NK-92 (cell line): ENCODE data around the gene TBC1D17.
A peak's percentile ranks its signal among the peaks of the same experiment; 100 is the strongest.

Experiments used
- DNase-seq: peaks from one replicate; lab custom pipeline; 2025; ENCODE audit not compliant: unreplicated experiment; lab: John Stamatoyannopoulos, UW

TBC1D17 gene

DNA sequence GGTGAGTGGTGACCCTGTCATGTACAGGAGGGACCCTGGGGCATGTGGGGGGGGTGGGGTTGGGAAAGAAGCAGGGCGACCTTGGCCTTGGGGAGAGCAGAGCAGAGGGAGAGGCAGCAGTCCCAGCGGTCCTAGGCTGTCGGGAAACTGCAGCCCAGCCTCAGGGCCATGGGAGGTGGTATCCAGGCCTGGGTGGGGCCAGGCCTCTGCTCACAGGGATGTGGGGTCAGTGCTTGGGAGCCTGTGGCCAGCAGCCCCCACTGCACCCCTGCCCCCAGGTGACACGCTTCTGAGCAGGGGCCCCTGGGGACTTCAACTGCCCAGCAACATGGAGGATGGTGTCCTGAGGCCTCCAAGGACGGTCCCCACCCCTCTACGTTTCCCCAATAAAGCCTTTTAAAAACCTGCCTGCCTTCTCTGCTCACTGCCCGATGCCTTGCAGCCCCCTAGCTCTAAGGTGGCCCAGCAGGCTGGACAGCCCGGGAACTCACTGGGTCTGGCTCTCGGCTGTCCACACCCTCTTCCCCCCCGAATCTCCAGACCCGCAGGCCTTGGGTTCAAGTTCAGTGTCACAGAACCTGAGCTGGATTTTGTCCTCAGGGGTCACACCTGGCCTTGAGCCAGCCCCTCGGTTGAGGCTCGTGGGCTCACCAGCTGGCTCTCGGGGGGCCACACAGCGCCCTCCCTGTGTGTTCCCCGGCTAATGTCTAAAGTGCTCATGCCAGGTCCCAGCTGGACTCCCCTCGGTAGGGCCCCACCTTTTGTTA is 17.0 kb upstream of the TBC1D17 start:
- no peak for DNase-seq

DNA sequence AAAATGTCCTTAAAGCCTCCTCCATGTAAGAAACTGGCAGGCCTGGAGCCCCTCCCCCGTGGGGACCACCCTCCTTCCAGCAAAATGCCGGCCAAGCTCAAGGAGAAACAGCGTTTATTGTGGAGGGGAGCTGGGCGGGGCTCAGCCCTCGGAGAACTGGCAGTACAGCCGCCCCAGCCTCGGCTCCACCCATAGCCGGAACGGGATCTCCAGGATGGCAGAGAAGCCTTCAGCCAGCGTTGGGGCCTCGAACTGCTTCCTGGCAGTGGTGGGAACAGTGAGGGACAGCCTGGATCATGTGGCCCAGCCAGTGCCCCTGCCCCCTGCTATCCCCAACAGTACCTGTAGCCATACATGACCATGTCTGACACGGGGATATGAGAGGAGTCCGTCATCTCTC is 16.4 kb upstream of the TBC1D17 start:
- DNase-seq: no peak

GRCh38 chr19:49861541-49862378 is 15.7 kb upstream of the TBC1D17 start:
- no peak for DNase-seq

GRCh38 chr19:49862391-49863253 is 14.9 kb upstream of the TBC1D17 start:
- DNase-seq: no peak

GRCh38 chr19:49863254-49863934 is 14.1 kb upstream of the TBC1D17 start:
- DNase-seq: no peak

DNA sequence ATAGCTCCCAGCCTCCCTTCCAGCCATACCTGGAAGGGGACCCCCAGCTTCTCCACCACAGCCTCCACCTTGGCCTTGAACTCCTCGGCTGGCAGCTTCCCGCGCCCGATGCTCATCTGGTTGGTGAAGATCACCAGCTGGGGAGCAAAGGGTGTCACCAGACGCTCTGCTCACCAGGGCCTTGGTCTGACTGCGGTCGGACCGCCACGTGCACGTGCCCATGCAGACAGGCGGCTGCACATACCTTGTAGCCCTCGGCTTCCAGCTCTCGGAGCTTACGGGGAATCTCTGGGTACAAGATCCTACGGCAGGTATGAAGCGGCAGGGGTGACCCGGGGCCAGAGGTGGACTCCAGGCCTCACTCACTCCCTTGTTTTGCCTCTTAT is 13.6 kb upstream of the TBC1D17 start:
- no peak for DNase-seq

- DNase-seq: no peak
Observed at GRCh38 chr19:49864890-49865289, 12.6 kb upstream of the TBC1D17 start.

- peak; percentile 68 for DNase-seq
Observed at GRCh38 chr19:49866933-49867782, 10.3 kb upstream of the TBC1D17 start, which contains the start of gene PNKP. Gene PNKP (minus strand): TSS chr19:49867576. CDS start chr19:49867204, 372 bp downstream.

DNA sequence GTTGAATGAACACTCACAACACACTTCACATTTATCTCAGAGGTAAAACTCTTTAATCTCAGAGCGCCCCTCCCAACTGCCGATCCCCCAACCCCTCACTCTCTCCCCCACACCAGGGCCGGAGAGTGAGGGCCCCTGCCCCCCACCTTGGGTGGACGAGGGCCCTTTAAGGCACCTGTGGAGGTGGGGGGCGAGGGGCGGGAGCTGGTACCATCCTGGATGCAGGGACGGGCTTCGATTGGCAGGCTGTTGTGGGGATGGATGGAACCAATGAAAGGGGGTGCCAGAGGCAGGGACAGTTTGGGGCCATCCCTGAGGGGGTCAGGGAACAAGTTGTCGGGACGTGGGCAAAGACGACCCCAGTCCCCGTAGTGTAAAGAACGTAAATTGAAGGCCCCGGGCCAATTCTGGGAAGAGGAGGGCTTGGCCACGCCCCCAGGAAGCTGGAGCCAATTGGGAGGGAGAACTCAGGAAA is 8.5 kb upstream of the TBC1D17 start:
- DNase-seq: no peak

GRCh38 chr19:49869484-49870308 is 7.8 kb upstream of the TBC1D17 start:
- peak; percentile 65 for DNase-seq

GRCh38 chr19:49870309-49870901 is 7.1 kb upstream of the TBC1D17 start:
- no peak for DNase-seq

DNA sequence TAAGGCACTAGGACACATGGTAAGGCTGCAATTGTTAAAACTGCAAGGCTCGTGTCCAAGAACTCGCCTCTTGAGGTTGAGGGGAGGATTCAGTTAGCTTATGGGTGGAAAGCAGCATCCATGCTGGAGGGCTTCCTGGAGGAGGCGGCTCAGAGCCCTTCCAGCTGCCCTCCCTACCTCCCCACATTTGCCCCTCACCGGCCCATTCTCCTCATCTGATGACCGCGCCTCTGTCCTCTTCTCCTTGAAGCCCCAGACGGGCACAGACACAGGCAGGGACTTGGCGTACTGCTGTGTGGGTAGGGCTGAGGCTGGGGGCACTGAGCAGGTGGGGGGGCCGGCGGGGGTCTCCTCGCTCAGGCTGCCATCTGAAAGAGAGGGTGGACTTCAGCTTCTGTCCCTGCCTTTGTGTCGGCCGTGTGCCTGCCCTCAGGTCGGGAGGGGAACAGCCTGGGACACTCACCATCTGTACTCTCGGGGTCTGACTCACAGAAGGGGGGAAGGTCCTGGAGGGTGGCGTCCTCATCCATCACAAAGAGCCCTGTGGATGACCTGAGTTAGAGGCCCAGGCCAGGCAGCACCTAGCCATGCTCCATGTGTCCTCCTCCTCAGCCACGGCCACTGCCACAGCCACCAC is 6.0 kb upstream of the TBC1D17 start:
- DNase-seq: no peak

GRCh38 chr19:49872245-49873128 is 5.0 kb upstream of the TBC1D17 start:
- no peak for DNase-seq

DNA sequence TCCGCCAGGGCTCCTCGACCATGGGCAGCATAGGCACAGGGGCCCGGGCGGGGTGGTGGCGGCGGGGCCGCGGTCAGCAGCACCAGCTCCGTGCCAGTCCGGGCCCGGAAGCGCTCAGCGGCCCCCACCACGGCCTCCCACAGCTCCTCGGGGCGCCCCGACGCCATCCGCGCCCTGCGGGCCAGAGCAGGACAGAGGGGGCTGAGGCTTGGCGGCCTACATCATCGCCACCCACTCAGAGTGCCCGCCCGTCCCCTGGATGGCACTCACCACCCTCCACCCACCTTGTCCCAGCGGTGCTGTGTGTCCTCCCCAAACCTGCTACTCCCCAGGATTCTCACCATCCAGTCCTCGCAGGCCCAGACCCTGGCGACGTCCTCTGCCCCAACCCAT is 4.4 kb upstream of the TBC1D17 start:
- no peak for DNase-seq

DNA sequence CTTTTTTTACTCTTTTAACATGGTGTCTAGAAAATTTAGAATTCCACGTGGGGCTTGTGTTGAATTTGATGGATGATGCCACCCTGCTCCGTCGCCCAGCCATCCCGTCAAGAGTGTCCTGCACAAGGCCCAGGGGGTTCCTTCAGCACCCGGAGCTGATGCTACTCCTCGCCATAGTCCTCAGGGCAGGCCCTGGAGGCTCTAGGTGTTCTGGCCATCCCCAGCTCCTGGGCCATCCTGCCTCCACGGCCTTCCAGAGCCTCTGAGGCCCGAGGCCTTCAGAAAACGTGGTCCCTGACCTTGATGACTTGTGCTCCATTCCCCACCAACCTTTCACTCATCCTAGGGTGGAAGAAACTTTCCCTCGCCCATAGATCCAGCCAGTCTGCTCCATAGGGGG is 3.7 kb upstream of the TBC1D17 start:
- no peak for DNase-seq

GRCh38 chr19:49874503-49875157 is 2.9 kb upstream of the TBC1D17 start:
- DNase-seq: no peak
